ENCODE results near the gene C1orf216.
"Not testable (repeated sequence)": the region's sequence is repeated elsewhere in the genome, so short reads cannot be mapped to it uniquely, and the experiment has no call there.

Gene C1orf216

GRCh38 chr1:35718492-35719336 is at the start of gene C1orf216:
Gene C1orf216 (minus strand): TSS chr1:35718884. CDS start chr1:35716321, 2,563 bp downstream.
- peak; percentile 86 for DNase-seq

GRCh38 chr1:35764283-35764682 is 45.6 kb upstream of the C1orf216 start:
- DNase-seq = no peak

- DNase-seq = no peak
Observed at GRCh38 chr1:35763201-35763600, 44.5 kb upstream of the C1orf216 start.

GRCh38 chr1:35762141-35762540 is 43.5 kb upstream of the C1orf216 start:
- no peak for DNase-seq

GRCh38 chr1:35756064-35756463 is 37.4 kb upstream of the C1orf216 start:
- DNase-seq = no peak

- DNase-seq = no peak
Observed at GRCh38 chr1:35753626-35754260, 35.1 kb upstream of the C1orf216 start.

- DNase-seq = no peak
Observed at GRCh38 chr1:35748326-35748725, 29.6 kb upstream of the C1orf216 start.

GRCh38 chr1:35745124-35745730 is 26.5 kb upstream of the C1orf216 start:
- DNase-seq = no peak

- DNase-seq = no peak
Observed at GRCh38 chr1:35737120-35737519, 18.4 kb upstream of the C1orf216 start.

- DNase-seq = no peak
Observed at GRCh38 chr1:35727434-35728040, 8.9 kb upstream of the C1orf216 start.

GRCh38 chr1:35726450-35727433 is 8.1 kb upstream of the C1orf216 start:
- peak; percentile 64 for DNase-seq

- DNase-seq = no peak
Observed at GRCh38 chr1:35725596-35725995, 6.9 kb upstream of the C1orf216 start.

- DNase-seq = peak; percentile 81
Observed at GRCh38 chr1:35717911-35718476, 690 bp downstream of the C1orf216 start.

GRCh38 chr1:35715568-35716002 is 3.1 kb downstream of the C1orf216 start:
- peak; percentile 73 for DNase-seq

- DNase-seq = no peak
Observed at GRCh38 chr1:35714921-35715567, 3.6 kb downstream of the C1orf216 start.

GRCh38 chr1:35711098-35711497 is 7.6 kb downstream of the C1orf216 start:
- not testable (repeated sequence) for DNase-seq

- no peak for DNase-seq
Observed at GRCh38 chr1:35708952-35709351, 9.7 kb downstream of the C1orf216 start.

- DNase-seq = peak; percentile 29
Observed at GRCh38 chr1:35708441-35708921, 10.2 kb downstream of the C1orf216 start.

GRCh38 chr1:35707601-35708440 is 10.9 kb downstream of the C1orf216 start:
- DNase-seq = peak; percentile 69

Data from femur (tissue), 1 donor.